ENCODE measurements around the gene SERTAD3.

Gene SERTAD3

DNA sequence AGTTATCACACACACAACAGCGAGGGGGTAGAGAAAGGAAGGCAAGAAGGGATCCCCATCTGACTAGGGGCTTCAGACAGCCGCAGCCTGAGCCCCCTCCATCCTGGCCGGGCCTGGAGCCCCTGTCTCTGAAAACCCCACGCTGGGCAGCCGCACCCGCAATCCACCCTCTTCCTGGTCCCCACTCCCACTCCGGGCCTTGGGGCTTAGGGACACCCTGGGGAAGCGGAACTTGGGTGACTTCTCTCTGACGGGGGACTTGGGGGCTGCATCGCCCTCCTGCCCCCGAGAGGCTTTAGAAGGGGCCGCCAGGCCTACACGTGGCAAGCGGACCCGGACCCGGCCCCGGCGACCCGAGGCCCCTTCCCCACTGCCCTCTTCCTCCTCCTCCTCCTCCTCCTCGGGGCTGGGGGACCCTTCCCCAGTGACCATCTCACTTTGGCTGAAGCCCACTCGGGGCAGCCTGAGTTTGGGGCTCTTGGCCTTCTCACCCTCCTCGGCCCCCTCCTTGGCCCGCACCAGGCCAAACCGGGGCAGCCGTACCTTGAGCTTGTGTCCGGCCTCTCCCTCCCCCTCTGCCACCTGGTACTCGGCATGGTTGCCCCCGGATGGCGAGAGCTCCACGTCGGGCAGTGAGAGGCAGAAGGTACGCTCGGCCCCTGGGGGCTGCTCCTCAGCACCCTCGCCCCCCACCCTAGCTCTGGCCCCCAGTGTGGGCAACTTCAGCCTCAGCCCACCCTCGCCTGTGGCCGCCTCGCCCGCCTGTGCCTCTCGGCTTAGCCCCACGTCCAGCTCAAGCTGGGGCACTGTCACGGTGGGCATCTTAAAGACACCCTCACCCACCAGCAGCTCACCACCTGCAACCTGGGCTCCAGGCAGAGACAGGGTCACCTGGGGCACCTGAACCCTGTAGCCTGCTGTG, 50.0 kb downstream of the SERTAD3 start:
- no peak for DNase-seq (ENCODE audit: insufficient read length, low spot score)
- TF ChIP-seq CTCF (IDR thresholded peaks at IDR 0.05; ENCODE audit: insufficient read depth, missing control alignments): no peak
- FAIRE-seq: no peak

DNA sequence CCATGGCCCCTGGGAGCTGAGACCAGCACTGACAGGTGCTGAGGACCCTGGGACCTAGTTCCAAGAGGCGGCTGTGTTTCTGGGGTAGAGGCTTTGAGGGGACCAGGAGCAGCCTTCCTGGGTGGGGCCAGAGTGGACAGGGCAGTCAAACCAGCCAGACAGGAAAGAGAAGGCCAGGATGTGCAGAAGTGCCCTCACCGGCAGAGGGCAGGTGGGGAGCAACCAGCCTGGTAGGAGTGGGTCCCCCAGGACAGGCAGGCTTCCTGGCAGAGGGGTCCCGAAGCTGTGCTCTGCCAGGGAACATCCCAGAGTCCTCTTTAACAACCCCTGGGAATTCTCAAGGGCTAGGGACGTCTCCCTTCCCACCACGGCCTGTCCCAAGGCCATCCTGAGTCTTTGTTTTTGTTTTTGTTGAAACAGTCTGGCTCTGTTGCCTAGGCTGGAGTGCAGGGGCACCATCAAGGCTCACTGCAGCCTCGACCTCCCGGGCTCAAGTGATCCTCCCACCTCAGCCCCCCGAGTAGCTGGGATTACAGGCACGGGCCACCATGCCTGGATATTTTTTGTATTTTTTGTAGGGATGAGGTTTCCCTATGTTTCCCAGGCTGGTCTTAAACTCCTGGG, 51.1 kb downstream of the SERTAD3 start:
- FAIRE-seq (no peak), DNase-seq (ENCODE audit: insufficient read length, low spot score) (no peak)
- TF ChIP-seq CTCF (IDR thresholded peaks at IDR 0.05; ENCODE audit: insufficient read depth, missing control alignments): peak; percentile 25

GRCh38 chr19:40392123-40392522, 52.0 kb downstream of the SERTAD3 start:
- no peak for FAIRE-seq
- TF ChIP-seq CTCF (IDR thresholded peaks at IDR 0.05; ENCODE audit: insufficient read depth, missing control alignments): no peak
- DNase-seq (ENCODE audit: insufficient read length, low spot score): no peak
